Stimulated activated naive B cell treated with anti-CD40 and anti-IgM and Interleukin-4, amounts not matched to agents 10 μg/mL and 1 μg/mL and 100 μg/mL, for 72 hours (primary cell): ENCODE data around the gene RYR2.

ENCODE experiments used
- ATAC-seq, 2 donors: fragments of 150-1000 bp; cut with Tn5 transposase; replicated peaks; 2 replicates each; pipeline ENCODE4 v1.10.0; 2021; ENCODE audit warnings: moderate library complexity in 1 of 2
- DNase-seq: peaks from one replicate; pipeline ENCODE4 v3.0.0; 2021
- H3K27ac Mint-ChIP-seq: one replicate; pipeline ENCODE4 v1.8.0; 2022; ENCODE audit warnings: mild to moderate bottlenecking, mixed read lengths
- H3K27me3 Mint-ChIP-seq, 2 donors: one replicate each; pipeline ENCODE4 v1.8.0; 2022; ENCODE audit warnings: mixed read lengths in 2 of 2
- H3K36me3 Mint-ChIP-seq, 2 donors: one replicate each; pipeline ENCODE4 v1.8.0; 2022; ENCODE audit warnings: mixed read lengths in 2 of 2, mild to moderate bottlenecking in 1 of 2
- H3K4me1 Mint-ChIP-seq, 2 donors: one replicate each; pipeline ENCODE4 v1.8.0; 2022; ENCODE audit warnings: mixed read lengths in 2 of 2, mild to moderate bottlenecking in 1 of 2
- H3K4me3 Mint-ChIP-seq, 2 donors: one replicate each; pipeline ENCODE4 v1.8.0; 2022; ENCODE audit warnings: mild to moderate bottlenecking in 2 of 2, mixed read lengths in 2 of 2, moderate library complexity in 1 of 2
- H3K9me3 Mint-ChIP-seq, 2 donors: one replicate each; pipeline ENCODE4 v1.8.0; 2022; ENCODE audit warnings: mixed read lengths in 2 of 2, mild to moderate bottlenecking in 1 of 2

The RYR2 gene

GRCh38 chr1:237197470-237198425 lies 155.8 kb downstream of the RYR2 start:
- H3K27ac Mint-ChIP-seq = no peak overlapping the region
- H3K27me3 Mint-ChIP-seq = no peaks in the 10 kb centered on the region
- H3K4me3 Mint-ChIP-seq = no peak overlapping the region
- no peaks in the 10 kb centered on the region for H3K36me3 Mint-ChIP-seq
- H3K9me3 Mint-ChIP-seq = no peaks in the 10 kb centered on the region
- H3K4me1 Mint-ChIP-seq = no peaks in the 10 kb centered on the region
- DNase-seq (no peak), ATAC-seq (no peak)

- no peaks in the 10 kb centered on the region for H3K4me1 Mint-ChIP-seq
- H3K27me3 Mint-ChIP-seq = no peaks in the 10 kb centered on the region
- no peak overlapping the region for H3K4me3 Mint-ChIP-seq
- DNase-seq (no peak), ATAC-seq (no peak)
- H3K9me3 Mint-ChIP-seq = no peaks in the 10 kb centered on the region
- H3K27ac Mint-ChIP-seq = no peak overlapping the region
- no peaks in the 10 kb centered on the region for H3K36me3 Mint-ChIP-seq
Measured at GRCh38 chr1:237199026-237199425, 157.0 kb downstream of the RYR2 start.

GRCh38 chr1:237201155-237201554 lies 159.2 kb downstream of the RYR2 start:
- H3K9me3 Mint-ChIP-seq = no peaks in the 10 kb centered on the region
- H3K36me3 Mint-ChIP-seq = no peaks in the 10 kb centered on the region
- no peak overlapping the region for H3K4me3 Mint-ChIP-seq
- H3K27ac Mint-ChIP-seq = no peak overlapping the region
- no peaks in the 10 kb centered on the region for H3K27me3 Mint-ChIP-seq
- DNase-seq (no peak), ATAC-seq (no peak)
- no peaks in the 10 kb centered on the region for H3K4me1 Mint-ChIP-seq

GRCh38 chr1:237204841-237205240 lies 162.9 kb downstream of the RYR2 start:
- ATAC-seq (no peak), DNase-seq (no peak)
- no peaks in the 10 kb centered on the region for H3K36me3 Mint-ChIP-seq
- H3K27ac Mint-ChIP-seq = no peak overlapping the region
- H3K9me3 Mint-ChIP-seq = no peaks in the 10 kb centered on the region
- H3K4me1 Mint-ChIP-seq = no peaks in the 10 kb centered on the region
- H3K4me3 Mint-ChIP-seq = no peak overlapping the region
- no peaks in the 10 kb centered on the region for H3K27me3 Mint-ChIP-seq

- no peaks in the 10 kb centered on the region for H3K9me3 Mint-ChIP-seq
- DNase-seq (no peak), ATAC-seq (no peak)
- no peaks in the 10 kb centered on the region for H3K27me3 Mint-ChIP-seq
- no peaks in the 10 kb centered on the region for H3K36me3 Mint-ChIP-seq
- H3K27ac Mint-ChIP-seq = no peak overlapping the region
- H3K4me3 Mint-ChIP-seq = no peak overlapping the region
- no peaks in the 10 kb centered on the region for H3K4me1 Mint-ChIP-seq
Measured at GRCh38 chr1:237205400-237206064, 163.5 kb downstream of the RYR2 start.

- no peak for ATAC-seq
- Mint-ChIP-seq H3K4me1 (no peaks in the 10 kb centered on the region), H3K27me3 (no peaks in the 10 kb centered on the region), H3K27ac (no peak overlapping the region), H3K9me3 (no peaks in the 10 kb centered on the region), H3K36me3 (no peaks in the 10 kb centered on the region), H3K4me3 (no peak overlapping the region)
- DNase-seq = no peak
Measured at GRCh38 chr1:237206065-237206414, 164.1 kb downstream of the RYR2 start.

- Mint-ChIP-seq H3K4me1 (no peaks in the 10 kb centered on the region), H3K36me3 (no peaks in the 10 kb centered on the region), H3K9me3 (no peaks in the 10 kb centered on the region), H3K27me3 (no peaks in the 10 kb centered on the region), H3K27ac (no peak overlapping the region), H3K4me3 (no peak overlapping the region)
- no peak for ATAC-seq
- no peak for DNase-seq
Measured at GRCh38 chr1:237211031-237211430, 169.0 kb downstream of the RYR2 start.

GRCh38 chr1:237211540-237211939 lies 169.6 kb downstream of the RYR2 start:
- Mint-ChIP-seq H3K4me3 (no peak overlapping the region), H3K27ac (no peak overlapping the region)

GRCh38 chr1:237219751-237220642 lies 178.0 kb downstream of the RYR2 start:
- ATAC-seq (no peak), DNase-seq (no peak)

More at GRCh38 chr1:237211540-237211939, 169.6 kb downstream of the RYR2 start:
- H3K9me3 Mint-ChIP-seq = no peaks in the 10 kb centered on the region
- no peak for DNase-seq
- no peaks in the 10 kb centered on the region for H3K27me3 Mint-ChIP-seq
- ATAC-seq = no peak
- H3K4me1 Mint-ChIP-seq = no peaks in the 10 kb centered on the region
- no peaks in the 10 kb centered on the region for H3K36me3 Mint-ChIP-seq

GRCh38 chr1:237223419-237223818 lies 181.4 kb downstream of the RYR2 start:
- ATAC-seq (no peak), DNase-seq (no peak)
- H3K9me3 Mint-ChIP-seq = peaks cover 0 to 2% of the 10 kb centered on the region in 2 donors
- no peak overlapping the region for H3K4me3 Mint-ChIP-seq
- no peak overlapping the region for H3K27ac Mint-ChIP-seq
- H3K4me1 Mint-ChIP-seq = no peaks in the 10 kb centered on the region
- H3K36me3 Mint-ChIP-seq = no peaks in the 10 kb centered on the region
- no peaks in the 10 kb centered on the region for H3K27me3 Mint-ChIP-seq

More at GRCh38 chr1:237219751-237220642, 178.0 kb downstream of the RYR2 start:
- no peaks in the 10 kb centered on the region for H3K36me3 Mint-ChIP-seq
- H3K4me1 Mint-ChIP-seq = no peaks in the 10 kb centered on the region
- no peaks in the 10 kb centered on the region for H3K27me3 Mint-ChIP-seq
- H3K27ac Mint-ChIP-seq = no peak overlapping the region
- no peaks in the 10 kb centered on the region for H3K9me3 Mint-ChIP-seq
- no peak overlapping the region for H3K4me3 Mint-ChIP-seq

- DNase-seq (no peak), ATAC-seq (no peak)
- Mint-ChIP-seq H3K4me3 (no peak overlapping the region), H3K36me3 (no peaks in the 10 kb centered on the region), H3K27me3 (no peaks in the 10 kb centered on the region), H3K4me1 (no peaks in the 10 kb centered on the region), H3K27ac (no peak overlapping the region), H3K9me3 (peaks cover 0 to 2% of the 10 kb centered on the region in 2 donors)
Measured at GRCh38 chr1:237226177-237226944, 184.4 kb downstream of the RYR2 start.

GRCh38 chr1:237227476-237227875 lies 185.5 kb downstream of the RYR2 start:
- DNase-seq (no peak), ATAC-seq (no peak)
- H3K4me3 Mint-ChIP-seq = no peak overlapping the region
- peaks cover 0 to 2% of the 10 kb centered on the region in 2 donors for H3K9me3 Mint-ChIP-seq
- no peaks in the 10 kb centered on the region for H3K4me1 Mint-ChIP-seq
- no peaks in the 10 kb centered on the region for H3K27me3 Mint-ChIP-seq
- no peaks in the 10 kb centered on the region for H3K36me3 Mint-ChIP-seq
- H3K27ac Mint-ChIP-seq = no peak overlapping the region

GRCh38 chr1:237228421-237228820 lies 186.4 kb downstream of the RYR2 start:
- H3K9me3 Mint-ChIP-seq = peaks cover 0 to 2% of the 10 kb centered on the region in 2 donors

GRCh38 chr1:237229333-237229732 lies 187.3 kb downstream of the RYR2 start:
- no peaks in the 10 kb centered on the region for H3K4me1 Mint-ChIP-seq
- no peak overlapping the region for H3K27ac Mint-ChIP-seq
- H3K9me3 Mint-ChIP-seq = peaks cover 0 to 2% of the 10 kb centered on the region in 2 donors
- DNase-seq (no peak), ATAC-seq (no peak)
- no peaks in the 10 kb centered on the region for H3K36me3 Mint-ChIP-seq
- H3K4me3 Mint-ChIP-seq = no peak overlapping the region
- H3K27me3 Mint-ChIP-seq = no peaks in the 10 kb centered on the region

More at GRCh38 chr1:237228421-237228820, 186.4 kb downstream of the RYR2 start:
- DNase-seq = no peak
- H3K4me1 Mint-ChIP-seq = no peaks in the 10 kb centered on the region
- H3K27ac Mint-ChIP-seq = no peak overlapping the region
- no peaks in the 10 kb centered on the region for H3K36me3 Mint-ChIP-seq
- H3K4me3 Mint-ChIP-seq = no peak overlapping the region
- ATAC-seq = no peak
- H3K27me3 Mint-ChIP-seq = no peaks in the 10 kb centered on the region
